ENCODE data around the gene C1orf210.

Gene C1orf210

GRCh38 chr1:43285269-43285990 lies at the start of gene C1orf210:
TSS of gene C1orf210 (minus strand) at chr1:43285581. CDS start at chr1:43283270, 2,311 bp downstream.
- DNase-seq = no peak

- DNase-seq = no peak
Measured at GRCh38 chr1:43334453-43335205, 49.2 kb upstream of the C1orf210 start.

GRCh38 chr1:43331688-43332087 lies 46.3 kb upstream of the C1orf210 start:
- DNase-seq = no peak

- DNase-seq = no peak
Measured at GRCh38 chr1:43329995-43330751, 44.8 kb upstream of the C1orf210 start.

GRCh38 chr1:43327549-43328292 lies 42.3 kb upstream of the C1orf210 start:
- no peak for DNase-seq

GRCh38 chr1:43325381-43325780 lies 40.0 kb upstream of the C1orf210 start:
- no peak for DNase-seq

GRCh38 chr1:43324810-43325209 lies 39.4 kb upstream of the C1orf210 start:
- DNase-seq = no peak

GRCh38 chr1:43322506-43322905 lies 37.1 kb upstream of the C1orf210 start:
- DNase-seq = no peak

DNA sequence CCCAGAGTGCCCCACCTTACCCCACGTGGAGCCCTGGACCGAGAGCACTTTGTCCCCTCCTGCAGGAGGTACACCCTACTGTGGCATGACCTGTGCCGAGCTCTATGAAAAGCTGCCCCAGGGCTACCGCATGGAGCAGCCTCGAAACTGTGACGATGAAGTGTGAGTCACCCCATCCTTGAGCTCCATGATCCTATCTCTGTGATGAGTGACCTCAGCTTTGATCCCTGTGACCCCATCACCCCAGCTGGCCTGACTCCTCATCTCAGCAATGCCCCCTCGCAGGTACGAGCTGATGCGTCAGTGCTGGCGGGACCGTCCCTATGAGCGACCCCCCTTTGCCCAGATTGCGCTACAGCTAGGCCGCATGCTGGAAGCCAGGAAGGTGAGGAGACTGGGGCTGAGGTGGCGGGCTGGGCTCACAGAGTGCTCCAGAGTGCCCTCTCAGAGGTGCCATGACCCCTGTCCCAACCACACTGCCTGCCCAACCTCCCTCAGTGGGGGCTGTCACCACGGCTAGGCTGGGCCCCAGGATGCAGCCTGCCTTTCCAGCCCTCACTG lies 36.0 kb upstream of the C1orf210 start:
- DNase-seq = no peak

DNA sequence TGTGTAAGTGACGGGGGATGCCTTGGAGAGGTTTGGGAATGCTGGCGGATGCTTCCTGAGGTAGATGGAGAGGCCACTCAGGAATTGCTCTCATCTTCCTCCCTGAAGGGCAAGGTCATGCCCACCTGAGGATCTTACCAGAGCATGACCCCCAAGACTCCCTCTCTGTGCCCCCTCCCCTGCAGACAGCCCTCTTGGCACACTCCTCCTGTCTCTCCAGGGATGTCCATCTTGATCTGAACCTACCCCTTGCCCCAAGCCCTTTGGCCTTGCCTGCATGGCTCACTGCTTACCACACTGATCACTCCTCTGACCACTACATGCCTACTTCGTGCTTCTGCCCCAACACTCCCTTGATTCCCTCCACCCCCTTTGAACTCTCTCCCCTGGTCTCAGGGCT lies 34.4 kb upstream of the C1orf210 start:
- no peak for DNase-seq

GRCh38 chr1:43319288-43319687 lies 33.9 kb upstream of the C1orf210 start:
- no peak for DNase-seq

DNA sequence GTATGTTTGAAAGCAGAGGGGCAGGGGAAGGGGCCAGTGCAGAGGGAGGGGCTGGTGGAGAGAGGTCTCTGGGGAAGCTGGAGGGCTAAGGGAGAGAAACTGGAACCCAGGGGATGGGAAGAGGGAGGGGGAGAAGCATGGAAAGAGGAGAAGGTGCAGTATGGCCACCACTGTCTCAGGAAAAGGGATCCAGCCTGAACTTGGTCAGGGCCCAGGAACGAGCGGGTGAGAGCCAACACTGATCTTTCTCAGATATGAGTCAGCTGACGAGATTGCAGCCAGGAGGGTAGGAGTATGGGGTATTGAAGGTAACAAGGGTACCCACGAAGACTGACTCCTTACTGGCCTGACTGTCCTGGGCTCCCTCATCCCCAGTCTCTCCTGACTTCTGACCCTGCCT lies 33.5 kb upstream of the C1orf210 start:
- no peak for DNase-seq

- DNase-seq = no peak
Measured at GRCh38 chr1:43317817-43318471, 32.6 kb upstream of the C1orf210 start.

DNA sequence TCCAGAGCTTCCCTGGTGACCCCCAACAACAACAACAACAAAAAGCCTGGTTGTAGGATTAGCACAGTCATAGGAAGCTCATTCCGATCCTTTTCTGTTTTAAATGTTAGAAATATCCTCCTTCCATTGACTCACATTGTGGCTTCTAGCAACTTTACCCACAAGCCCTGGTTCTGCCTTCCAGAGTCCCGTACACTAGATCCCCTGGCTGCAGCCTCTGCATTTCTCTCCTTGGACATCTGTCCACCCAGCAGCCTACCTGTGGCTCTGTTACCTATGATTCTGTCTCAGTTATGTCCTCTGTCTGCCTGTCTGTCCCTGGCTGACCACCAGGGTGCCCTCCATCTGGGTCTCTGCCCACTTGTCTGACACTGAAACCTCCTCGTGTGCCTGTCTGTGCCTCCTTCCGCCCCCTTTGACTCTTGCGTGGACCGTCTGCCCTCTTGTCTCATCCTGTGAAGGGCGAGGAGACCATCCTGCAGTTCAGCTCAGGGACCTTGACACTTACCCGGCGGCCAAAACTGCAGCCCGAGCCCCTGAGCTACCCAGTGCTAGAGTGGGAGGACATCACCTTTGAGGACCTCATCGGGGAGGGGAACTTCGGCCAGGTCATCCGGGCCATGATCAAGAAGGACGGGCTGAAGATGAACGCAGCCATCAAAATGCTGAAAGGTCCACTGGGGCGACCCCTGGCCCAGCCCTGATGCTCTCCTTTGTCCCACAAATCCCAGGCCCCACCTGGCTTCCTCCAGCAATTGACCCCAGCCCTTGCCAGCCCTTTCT lies 31.5 kb upstream of the C1orf210 start:
- no peak for DNase-seq

- DNase-seq = no peak
Measured at GRCh38 chr1:43315963-43316737, 30.8 kb upstream of the C1orf210 start.

GRCh38 chr1:43315481-43315880 lies 30.1 kb upstream of the C1orf210 start:
- DNase-seq = no peak

- no peak for DNase-seq
Measured at GRCh38 chr1:43314233-43314632, 28.9 kb upstream of the C1orf210 start.

GRCh38 chr1:43313771-43314170 lies 28.4 kb upstream of the C1orf210 start:
- DNase-seq = no peak

DNA sequence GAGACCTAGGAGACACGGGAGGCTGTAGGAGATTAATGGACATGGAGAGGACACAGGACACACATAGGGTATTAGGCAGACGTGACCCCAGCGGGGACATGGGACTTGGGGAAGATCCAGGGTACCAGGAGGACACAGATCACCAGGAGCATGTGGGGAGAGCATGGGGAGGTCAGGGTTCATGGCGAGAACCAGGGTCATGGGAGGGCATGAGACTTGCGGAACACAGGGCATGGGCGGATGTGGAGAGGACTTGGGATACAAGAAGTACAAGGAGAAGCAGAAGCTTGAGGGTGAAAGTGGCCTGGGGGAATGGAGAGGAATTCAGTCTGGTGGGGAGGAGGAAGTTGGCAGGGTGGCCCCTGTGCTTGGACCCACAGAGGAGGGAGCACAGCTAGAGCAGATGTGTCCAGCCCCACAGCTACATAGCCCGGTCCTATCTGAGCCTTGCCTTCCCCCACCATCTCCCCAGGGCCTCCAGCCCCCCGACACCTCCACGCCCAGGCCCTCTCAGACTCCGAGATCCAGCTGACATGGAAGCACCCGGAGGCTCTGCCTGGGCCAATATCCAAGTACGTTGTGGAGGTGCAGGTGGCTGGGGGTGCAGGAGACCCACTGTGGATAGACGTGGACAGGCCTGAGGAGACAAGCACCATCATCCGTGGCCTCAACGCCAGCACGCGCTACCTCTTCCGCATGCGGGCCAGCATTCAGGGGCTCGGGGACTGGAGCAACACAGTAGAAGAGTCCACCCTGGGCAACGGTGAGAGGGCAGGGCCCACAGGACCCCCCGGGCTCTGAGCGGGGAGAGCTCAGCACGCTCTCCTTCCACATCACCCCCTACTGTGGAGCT lies 27.5 kb upstream of the C1orf210 start:
- DNase-seq = no peak
